Karpas-422 (cell line): ENCODE data around the gene ABCA3. TPM values are rescaled to one million over a fixed set of nuclear protein-coding genes. Genes with fewer than 3 reads are reported as not detected.
"Not testable (repeated sequence)": the region's sequence is repeated elsewhere in the genome, so short reads cannot be mapped to it uniquely, and the experiment has no call there.

Source experiments
- DNase-seq: peaks from one replicate; pipeline ENCODE4 v3.0.0-alpha.2; 2015
- H2AFZ ChIP-seq: fragments of 200-600 bp; sonication (generic); 2 replicates; pipeline ENCODE4 v1.6.1; 2014; ENCODE audit warnings: antibody characterized with exemption, low read length, mixed read lengths
- H3K27ac ChIP-seq: fragments of 200-600 bp; sonication (generic); 2 replicates; pipeline ENCODE4 v1.5.1; 2014; ENCODE audit warnings: mild to moderate bottlenecking, low read length, moderate library complexity
- H3K27me3 ChIP-seq: fragments of 200-600 bp; sonication (generic); 2 replicates; pipeline ENCODE4 v1.6.1; 2014; ENCODE audit warnings: low read length, mixed read lengths
- H3K36me3 ChIP-seq: fragments of 200-600 bp; sonication (generic); 2 replicates; pipeline ENCODE4 v1.6.1; 2014; ENCODE audit warnings: low read length, mixed read lengths; ENCODE audit not compliant: insufficient read depth
- H3K4me1 ChIP-seq: fragments of 200-600 bp; sonication (generic); 2 replicates; pipeline ENCODE4 v1.6.1; 2014; ENCODE audit warnings: mild to moderate bottlenecking, low read length, mixed read lengths
- H3K4me2 ChIP-seq: fragments of 200-600 bp; sonication (generic); 2 replicates; pipeline ENCODE4 v1.6.1; 2014; ENCODE audit warnings: low read length, low read depth, mild to moderate bottlenecking; ENCODE audit not compliant: poor library complexity, severe bottlenecking
- H3K4me3 ChIP-seq: fragments of 200-600 bp; sonication (generic); 2 replicates; pipeline ENCODE4 v1.5.1; 2014; ENCODE audit warnings: mild to moderate bottlenecking, antibody characterized with exemption, low read length, mixed read lengths
- H3K79me2 ChIP-seq: fragments of 200-600 bp; sonication (generic); 2 replicates; pipeline ENCODE4 v1.6.1; 2014; ENCODE audit warnings: mild to moderate bottlenecking, low read length, mixed read lengths
- H3K9ac ChIP-seq: fragments of 200-600 bp; sonication (generic); 2 replicates; pipeline ENCODE4 v1.6.0; 2014; ENCODE audit warnings: low read length
- H3K9me2 ChIP-seq: fragments of 200-600 bp; sonication (generic), shearing (Covaris generic); replicated peaks from 2 replicates; pipeline ENCODE4 v1.6.0; 2014; ENCODE audit warnings: mild to moderate bottlenecking, low read length, moderate library complexity; ENCODE audit not compliant: insufficient read depth
- H3K9me3 ChIP-seq: fragments of 300-700, 200-600 bp; sonication (generic); 2 replicates; pipeline ENCODE4 v1.6.1; 2014; ENCODE audit warnings: low read length, mixed read lengths
- H4K20me1 ChIP-seq: fragments of 200-600 bp; sonication (generic); 2 replicates; pipeline ENCODE4 v1.6.1; 2014; ENCODE audit warnings: mild to moderate bottlenecking, antibody characterized with exemption, low read length, low read depth; ENCODE audit not compliant: insufficient read depth
- total RNA-seq: library from RNA; depleted of rRNA; stranded (reverse); fragments of >200 nt; shearing (Covaris generic); gene quantifications from 2 replicates; pipeline ENCODE4 v1.2.3, GENCODE V29; 2014; ENCODE audit warnings: low replicate concordance

The ABCA3 gene
- total RNA-seq, 1 experiment from 2014 or later, result 0.37 TPM

GRCh38 chr16:2270070-2270462 is 70.5 kb downstream of the ABCA3 start:
- Histone ChIP-seq H3K79me2 (peaks cover 31% of the 10 kb centered on the region), H3K9me2 (no peaks in the 10 kb centered on the region), H2AFZ (no peak overlapping the region), H3K9ac (no peak overlapping the region), H3K27me3 (no peaks in the 10 kb centered on the region), H4K20me1 (peaks cover 31% of the 10 kb centered on the region), H3K36me3 (peaks cover 9% of the 10 kb centered on the region; the same call in 1 of the 2 replicates), H3K4me3 (peak overlapping the region; percentile 91; the same call in 1 of the 2 replicates), H3K27ac (no peak overlapping the region), H3K4me2 (peak overlapping the region; percentile 86), H3K9me3 (no peaks in the 10 kb centered on the region), H3K4me1 (peaks cover 25% of the 10 kb centered on the region)
- no peak for DNase-seq

- Histone ChIP-seq H3K9me3 (no peaks in the 10 kb centered on the region), H4K20me1 (peaks cover 51% of the 10 kb centered on the region), H3K9ac (peak within 1 kb of the TSS; percentile 85), H3K27ac (peak within 1 kb of the TSS; percentile 84), H3K4me1 (peaks cover 25% of the 10 kb centered on the region), H3K4me2 (peak within 1 kb of the TSS; percentile 86), H3K27me3 (no peaks in the 10 kb centered on the region), H2AFZ (peak within 1 kb of the TSS; percentile 98), H3K4me3 (peak within 1 kb of the TSS; percentile 91), H3K36me3 (peaks cover 25% of the 10 kb centered on the region; the same call in 1 of the 2 replicates), H3K9me2 (no peaks in the 10 kb centered on the region), H3K79me2 (peaks cover 51% of the 10 kb centered on the region)
- peak; percentile 98 for DNase-seq
Measured at GRCh38 chr16:2267913-2268666, 72.4 kb downstream of the ABCA3 start, which contains the start of gene RNPS1. TSS of gene RNPS1 (minus strand) at chr16:2268126. CDS start at chr16:2264643, 3,483 bp downstream.

- Histone ChIP-seq H3K79me2 (peaks cover 56% of the 10 kb centered on the region), H3K4me1 (peaks cover 25% of the 10 kb centered on the region), H3K9ac (peak overlapping the region; percentile 85), H4K20me1 (peaks cover 56% of the 10 kb centered on the region), H3K4me2 (peak overlapping the region; percentile 86), H3K36me3 (peaks cover 31% of the 10 kb centered on the region; the same call in 1 of the 2 replicates), H3K4me3 (peak overlapping the region; percentile 91), H3K27ac (peak overlapping the region; percentile 84)
- H3K9me3 ChIP-seq, H3K27me3 ChIP-seq, H2AFZ ChIP-seq, DNase-seq, H3K9me2 ChIP-seq: not testable (repeated sequence)
Measured at GRCh38 chr16:2267505-2267912, 73.0 kb downstream of the ABCA3 start.

- not testable (repeated sequence) for DNase-seq, H3K9me2 ChIP-seq, H3K9me3 ChIP-seq, H2AFZ ChIP-seq, H3K27me3 ChIP-seq
- H3K4me2 ChIP-seq, result peak overlapping the region; percentile 86
- H3K4me3 ChIP-seq, result peak overlapping the region; percentile 91
- peaks cover 25% of the 10 kb centered on the region for H3K4me1 ChIP-seq
- H3K36me3 ChIP-seq, result peaks cover 37% of the 10 kb centered on the region; the same call in 1 of the 2 replicates
- peak overlapping the region; percentile 85 for H3K9ac ChIP-seq
- H3K79me2 ChIP-seq, result peaks cover 63% of the 10 kb centered on the region
- H3K27ac ChIP-seq, result peak overlapping the region; percentile 37
- H4K20me1 ChIP-seq, result peaks cover 61% of the 10 kb centered on the region
Measured at GRCh38 chr16:2266887-2267286, 73.6 kb downstream of the ABCA3 start.

GRCh38 chr16:2263026-2263425 is 77.5 kb downstream of the ABCA3 start:
- peaks cover 61% of the 10 kb centered on the region for H4K20me1 ChIP-seq
- H3K79me2 ChIP-seq, result peaks cover 78% of the 10 kb centered on the region
- not testable (repeated sequence) for H3K27me3 ChIP-seq, H2AFZ ChIP-seq, H3K9me3 ChIP-seq, H3K9ac ChIP-seq, H3K27ac ChIP-seq, H3K4me3 ChIP-seq, H3K9me2 ChIP-seq, H3K4me2 ChIP-seq, DNase-seq
- H3K36me3 ChIP-seq, result peaks cover 60% of the 10 kb centered on the region
- H3K4me1 ChIP-seq, result peaks cover 12% of the 10 kb centered on the region

GRCh38 chr16:2260250-2260649 is 80.3 kb downstream of the ABCA3 start:
- peaks cover 56% of the 10 kb centered on the region for H4K20me1 ChIP-seq
- no peak overlapping the region for H3K27ac ChIP-seq

GRCh38 chr16:2258530-2258929 is 82.0 kb downstream of the ABCA3 start:
- Histone ChIP-seq H3K36me3 (peaks cover 66% of the 10 kb centered on the region), H3K79me2 (peaks cover 44% of the 10 kb centered on the region), H4K20me1 (peaks cover 41% of the 10 kb centered on the region)
- H2AFZ ChIP-seq, H3K4me1 ChIP-seq, H3K9me2 ChIP-seq, H3K4me3 ChIP-seq, H3K27ac ChIP-seq, H3K9ac ChIP-seq, H3K9me3 ChIP-seq, DNase-seq, H3K4me2 ChIP-seq, H3K27me3 ChIP-seq: not testable (repeated sequence)

More at GRCh38 chr16:2260250-2260649, 80.3 kb downstream of the ABCA3 start:
- H3K9ac ChIP-seq, result no peak overlapping the region
- H3K79me2 ChIP-seq, result peaks cover 61% of the 10 kb centered on the region
- DNase-seq, result no peak
- no peaks in the 10 kb centered on the region for H3K9me3 ChIP-seq
- no peaks in the 10 kb centered on the region for H3K27me3 ChIP-seq
- H3K9me2 ChIP-seq, result no peaks in the 10 kb centered on the region
- no peak overlapping the region for H3K4me2 ChIP-seq
- no peaks in the 10 kb centered on the region for H3K4me1 ChIP-seq
- no peak overlapping the region for H3K4me3 ChIP-seq
- H2AFZ ChIP-seq, result no peak overlapping the region
- H3K36me3 ChIP-seq, result peaks cover 78% of the 10 kb centered on the region

GRCh38 chr16:2257726-2258125 is 82.8 kb downstream of the ABCA3 start:
- DNase-seq, result no peak
- Histone ChIP-seq H3K27ac (no peak overlapping the region), H3K79me2 (peaks cover 36% of the 10 kb centered on the region), H3K36me3 (peaks cover 59% of the 10 kb centered on the region), H3K4me3 (no peak overlapping the region), H4K20me1 (peaks cover 34% of the 10 kb centered on the region), H3K9ac (no peak overlapping the region), H3K9me2 (no peaks in the 10 kb centered on the region), H3K4me1 (peaks cover 7% of the 10 kb centered on the region; the same call in 1 of the 2 replicates), H3K27me3 (no peaks in the 10 kb centered on the region), H2AFZ (no peak overlapping the region), H3K4me2 (no peak overlapping the region), H3K9me3 (no peaks in the 10 kb centered on the region)
